Epithelial cell of esophagus (primary cell): ENCODE results near the gene CTNNA2.

ENCODE experiments used
- DNase-seq: peaks from one replicate; pipeline ENCODE4 v3.0.0; 2010; ENCODE audit warnings: low read depth
- H3K4me3 ChIP-seq: 2 replicates; pipeline ENCODE4 v1.5.1; 2011; ENCODE audit warnings: mild to moderate bottlenecking, low read length, control low read depth
- CTCF ChIP-seq: IDR thresholded peaks from 2 replicates; pipeline ENCODE4 v1.5.1; 2011; ENCODE audit warnings: low read depth, mild to moderate bottlenecking, low read length, control low read depth, inconsistent platforms; ENCODE audit not compliant: insufficient read depth; ENCODE audit errors: missing control alignments

Gene CTNNA2

GRCh38 chr2:79734518-79734917 is 221.7 kb downstream of the CTNNA2 start:
- no peak overlapping the region for H3K4me3 ChIP-seq
- DNase-seq, result no peak
- no peak for TF ChIP-seq CTCF

GRCh38 chr2:79740879-79741443 is 228.1 kb downstream of the CTNNA2 start:
- DNase-seq, result no peak
- TF ChIP-seq CTCF, result no peak
- H3K4me3 ChIP-seq, result no peak overlapping the region

GRCh38 chr2:79750321-79750720 is 237.5 kb downstream of the CTNNA2 start:
- no peak for TF ChIP-seq CTCF
- no peak overlapping the region for H3K4me3 ChIP-seq
- no peak for DNase-seq

- no peak overlapping the region for H3K4me3 ChIP-seq
- no peak for DNase-seq
- no peak for TF ChIP-seq CTCF
Observed at GRCh38 chr2:79757526-79757925, 244.7 kb downstream of the CTNNA2 start.

GRCh38 chr2:79758042-79758441 is 245.2 kb downstream of the CTNNA2 start:
- DNase-seq, result no peak

GRCh38 chr2:79758749-79759282 is 246.0 kb downstream of the CTNNA2 start:
- TF ChIP-seq CTCF, result no peak
- H3K4me3 ChIP-seq, result no peak overlapping the region
- DNase-seq, result no peak

More at GRCh38 chr2:79758042-79758441, 245.2 kb downstream of the CTNNA2 start:
- H3K4me3 ChIP-seq, result no peak overlapping the region
- no peak for TF ChIP-seq CTCF

- H3K4me3 ChIP-seq, result no peak overlapping the region
- no peak for TF ChIP-seq CTCF
- no peak for DNase-seq
Observed at GRCh38 chr2:79770926-79771325, 258.1 kb downstream of the CTNNA2 start.
